ENCODE data around the gene NPM1.
"Not testable (repeated sequence)": the region's sequence is repeated elsewhere in the genome, so short reads cannot be mapped to it uniquely, and the experiment has no call there.

Gene NPM1

GRCh38 chr5:171413153-171413910 is 25.7 kb downstream of the NPM1 start:
- Histone ChIP-seq H3K9ac (ENCODE audit: low read length in 2 of 2) (no peak overlapping the region), H3K4me3 (ENCODE audit: low read length in 2 of 2) (no peak overlapping the region), H3K4me1 (ENCODE audit: control insufficient read depth, insufficient read depth, low read length) (peaks cover under 1% of the 10 kb centered on the region), H3K27ac (ENCODE audit: low read length) (no peak overlapping the region), H3K27me3 (ENCODE audit: control insufficient read depth in 1 of 2, insufficient read depth in 2 of 2, low read length in 2 of 2) (no peaks in the 10 kb centered on the region), H3K9me3 (ENCODE audit: control insufficient read depth in 2 of 2, low read length in 2 of 2) (no peaks in the 10 kb centered on the region), H3K36me3 (ENCODE audit: control insufficient read depth in 2 of 2, insufficient read depth in 2 of 2, low read length in 2 of 2) (peaks cover 13 to 14% of the 10 kb centered on the region in 2 donors)

GRCh38 chr5:171413993-171414392 is 26.3 kb downstream of the NPM1 start:
- not testable (repeated sequence) for H3K27me3 ChIP-seq (ENCODE audit: control insufficient read depth in 1 of 2, insufficient read depth in 2 of 2, low read length in 2 of 2); H3K9ac ChIP-seq (ENCODE audit: low read length in 2 of 2); H3K4me3 ChIP-seq (ENCODE audit: low read length in 2 of 2); H3K9me3 ChIP-seq (ENCODE audit: control insufficient read depth in 2 of 2, low read length in 2 of 2); H3K4me1 ChIP-seq (ENCODE audit: control insufficient read depth, insufficient read depth, low read length); H3K27ac ChIP-seq (ENCODE audit: low read length)
- H3K36me3 ChIP-seq (ENCODE audit: control insufficient read depth in 2 of 2, insufficient read depth in 2 of 2, low read length in 2 of 2): peaks cover 10 to 14% of the 10 kb centered on the region in 2 donors

- Histone ChIP-seq H3K4me1 (ENCODE audit: control insufficient read depth, insufficient read depth, low read length) (peaks cover 13% of the 10 kb centered on the region), H3K36me3 (ENCODE audit: control insufficient read depth in 2 of 2, insufficient read depth in 2 of 2, low read length in 2 of 2) (peaks cover 2 to 14% of the 10 kb centered on the region in 2 donors), H3K27me3 (ENCODE audit: control insufficient read depth in 1 of 2, insufficient read depth in 2 of 2, low read length in 2 of 2) (no peaks in the 10 kb centered on the region), H3K4me3 (ENCODE audit: low read length in 2 of 2) (no peak overlapping the region), H3K9me3 (ENCODE audit: control insufficient read depth in 2 of 2, low read length in 2 of 2) (no peaks in the 10 kb centered on the region), H3K27ac (ENCODE audit: low read length) (no peak overlapping the region), H3K9ac (ENCODE audit: low read length in 2 of 2) (no peak overlapping the region)
Measured at GRCh38 chr5:171415115-171415730, 27.6 kb downstream of the NPM1 start.

GRCh38 chr5:171416160-171417049 is 28.8 kb downstream of the NPM1 start:
- H3K4me3 ChIP-seq (ENCODE audit: low read length in 2 of 2): no peak overlapping the region
- no peaks in the 10 kb centered on the region for H3K27me3 ChIP-seq (ENCODE audit: control insufficient read depth in 1 of 2, insufficient read depth in 2 of 2, low read length in 2 of 2)
- no peaks in the 10 kb centered on the region for H3K9me3 ChIP-seq (ENCODE audit: control insufficient read depth in 2 of 2, low read length in 2 of 2)
- peaks cover 25% of the 10 kb centered on the region for H3K4me1 ChIP-seq (ENCODE audit: control insufficient read depth, insufficient read depth, low read length)
- peaks cover 2 to 9% of the 10 kb centered on the region in 2 donors for H3K36me3 ChIP-seq (ENCODE audit: control insufficient read depth in 2 of 2, insufficient read depth in 2 of 2, low read length in 2 of 2)
- H3K9ac ChIP-seq (ENCODE audit: low read length in 2 of 2): no peak overlapping the region
- no peak overlapping the region for H3K27ac ChIP-seq (ENCODE audit: low read length)

GRCh38 chr5:171418316-171418981 is 30.8 kb downstream of the NPM1 start:
- Histone ChIP-seq H3K9ac (ENCODE audit: low read length in 2 of 2) (no peak overlapping the region), H3K4me3 (ENCODE audit: low read length in 2 of 2) (peak overlapping the region; percentile 54 to 67), H3K27me3 (ENCODE audit: control insufficient read depth in 1 of 2, insufficient read depth in 2 of 2, low read length in 2 of 2) (no peaks in the 10 kb centered on the region), H3K36me3 (ENCODE audit: control insufficient read depth in 2 of 2, insufficient read depth in 2 of 2, low read length in 2 of 2) (peaks cover 2 to 3% of the 10 kb centered on the region in 2 donors), H3K27ac (ENCODE audit: low read length) (no peak overlapping the region), H3K4me1 (ENCODE audit: control insufficient read depth, insufficient read depth, low read length) (peaks cover 27% of the 10 kb centered on the region), H3K9me3 (ENCODE audit: control insufficient read depth in 2 of 2, low read length in 2 of 2) (no peaks in the 10 kb centered on the region)

- peaks cover 27% of the 10 kb centered on the region for H3K4me1 ChIP-seq (ENCODE audit: control insufficient read depth, insufficient read depth, low read length)
- peak within 1 kb of the TSS; percentile 64 to 67 for H3K4me3 ChIP-seq (ENCODE audit: low read length in 2 of 2)
- H3K9me3 ChIP-seq (ENCODE audit: control insufficient read depth in 2 of 2, low read length in 2 of 2): no peaks in the 10 kb centered on the region
- no peak within 1 kb of the TSS for H3K27ac ChIP-seq (ENCODE audit: low read length)
- no peak within 1 kb of the TSS for H3K9ac ChIP-seq (ENCODE audit: low read length in 2 of 2)
- H3K27me3 ChIP-seq (ENCODE audit: control insufficient read depth in 1 of 2, insufficient read depth in 2 of 2, low read length in 2 of 2): no peaks in the 10 kb centered on the region
- H3K36me3 ChIP-seq (ENCODE audit: control insufficient read depth in 2 of 2, insufficient read depth in 2 of 2, low read length in 2 of 2): peaks cover 2 to 3% of the 10 kb centered on the region in 2 donors
Measured at GRCh38 chr5:171418982-171419687, 31.5 kb downstream of the NPM1 start, which contains the start of gene FGF18. FGF18 (plus strand) TSS chr5:171419647; CDS start chr5:171420200, 553 bp downstream.

- H3K36me3 ChIP-seq (ENCODE audit: control insufficient read depth in 2 of 2, insufficient read depth in 2 of 2, low read length in 2 of 2): peaks cover 0 to 3% of the 10 kb centered on the region in 2 donors
- H3K27me3 ChIP-seq (ENCODE audit: control insufficient read depth in 1 of 2, insufficient read depth in 2 of 2, low read length in 2 of 2): no peaks in the 10 kb centered on the region
- H3K27ac ChIP-seq (ENCODE audit: low read length): no peak overlapping the region
- H3K9ac ChIP-seq (ENCODE audit: low read length in 2 of 2): no peak overlapping the region
- peaks cover 27% of the 10 kb centered on the region for H3K4me1 ChIP-seq (ENCODE audit: control insufficient read depth, insufficient read depth, low read length)
- no peaks in the 10 kb centered on the region for H3K9me3 ChIP-seq (ENCODE audit: control insufficient read depth in 2 of 2, low read length in 2 of 2)
- peak overlapping the region; percentile 64 to 67 for H3K4me3 ChIP-seq (ENCODE audit: low read length in 2 of 2)
Measured at GRCh38 chr5:171419688-171420430, 32.2 kb downstream of the NPM1 start.

- H3K4me1 ChIP-seq (ENCODE audit: control insufficient read depth, insufficient read depth, low read length): peaks cover 27% of the 10 kb centered on the region
- H3K36me3 ChIP-seq (ENCODE audit: control insufficient read depth in 2 of 2, insufficient read depth in 2 of 2, low read length in 2 of 2): peaks cover 0 to 3% of the 10 kb centered on the region in 2 donors
- H3K27me3 ChIP-seq (ENCODE audit: control insufficient read depth in 1 of 2, insufficient read depth in 2 of 2, low read length in 2 of 2): no peaks in the 10 kb centered on the region
- H3K27ac ChIP-seq (ENCODE audit: low read length): no peak overlapping the region
- peak overlapping the region; percentile 64 to 67 for H3K4me3 ChIP-seq (ENCODE audit: low read length in 2 of 2)
- peak overlapping the region in 1 of 2 donors; percentile 40 for H3K9ac ChIP-seq (ENCODE audit: low read length in 2 of 2)
- no peaks in the 10 kb centered on the region for H3K9me3 ChIP-seq (ENCODE audit: control insufficient read depth in 2 of 2, low read length in 2 of 2)
Measured at GRCh38 chr5:171420431-171421241, 33.0 kb downstream of the NPM1 start.
